Lower leg skin (tissue), 3 donors: ENCODE measurements around the gene AFDN.

Experiments
- CTCF ChIP-seq, 3 donors: fragments of 450-650 bp; IDR thresholded peaks; one replicate each; pipeline ENCODE4 v1.5.1; 2016; ENCODE audit warnings: antibody characterized with exemption in 3 of 3, mild to moderate bottlenecking in 3 of 3, moderate library complexity in 2 of 3
- POLR2A ChIP-seq, 2 donors: fragments of 450-650 bp; IDR thresholded peaks; one replicate each; pipeline ENCODE4 v1.6.1; 2016 to 2017; ENCODE audit warnings: antibody characterized with exemption in 2 of 2, mild to moderate bottlenecking in 1 of 2, moderate library complexity in 1 of 2

- TF ChIP-seq CTCF (IDR thresholded peaks at IDR 0.05): no peak
- no peak for TF ChIP-seq POLR2A (IDR thresholded peaks at IDR 0.05)
These were observed 1.0 kb downstream of the AFDN start for GRCh38 chr6:167827583-167828324.
